ENCODE data around the gene MYF6. TPM values are rescaled to one million over a fixed set of nuclear protein-coding genes. Genes with fewer than 3 reads are reported as not detected.

Gene MYF6
- total and polyA plus RNA-seq, 9 of the 15 experiments (the other 6 are each of a cell fraction or from before 2014, with no cell fraction given) = not detected

DNA sequence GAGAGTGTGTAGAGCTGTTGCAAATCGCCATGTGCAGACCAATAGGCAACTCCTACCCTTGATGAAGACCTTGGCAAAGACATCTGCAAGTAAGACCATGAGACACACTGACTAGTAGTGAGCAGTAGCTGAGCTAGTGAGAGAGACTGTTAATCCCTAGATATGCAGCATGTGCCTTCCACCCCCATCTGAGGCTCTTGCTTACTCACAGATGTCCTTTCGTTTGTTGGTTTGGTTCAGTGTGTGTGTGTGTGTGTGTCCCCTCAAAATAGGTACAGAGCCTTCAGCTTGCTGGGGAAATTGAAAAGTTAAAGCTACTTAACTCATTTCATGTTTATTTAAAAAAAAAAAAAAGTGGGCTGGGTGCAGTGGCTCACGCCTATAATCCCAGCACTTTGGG lies 46.8 kb downstream of the MYF6 start:
- in situ Hi-C loops (cut with MboI) = no loop called here

More for the DNA sequence above, 46.8 kb downstream of the MYF6 start:
- Histone ChIP-seq H3K4me3 (no peak overlapping the region), H3K9me1 (ENCODE audit: control insufficient read depth, insufficient read depth, low read length) (no peaks in the 10 kb centered on the region), H3K27me3 (ENCODE audit: control insufficient read depth in 2 of 2, insufficient read depth in 2 of 2, low read length in 2 of 2) (no peaks in the 10 kb centered on the region), H3K27ac (ENCODE audit: extremely low read depth, low read depth, low read length) (no peak overlapping the region), H3K79me2 (ENCODE audit: control insufficient read depth, insufficient read depth, low read length) (no peaks in the 10 kb centered on the region), H3K4me2 (ENCODE audit: insufficient read depth, low read length) (no peak overlapping the region), H3K36me3 (ENCODE audit: control insufficient read depth, insufficient read depth, low read length) (no peaks in the 10 kb centered on the region), H3K9ac (ENCODE audit: insufficient read depth in 1 of 2, low read depth in 2 of 2, low read length in 2 of 2) (no peak overlapping the region), H3K9me3 (replicated peaks; ENCODE audit: control insufficient read depth, insufficient read depth, low read depth, low read length) (no peaks in the 10 kb centered on the region; the same call in 1 of the 2 replicates), H4K20me1 (replicated peaks; ENCODE audit: control insufficient read depth, insufficient read depth, low read length) (no peaks in the 10 kb centered on the region), H2AFZ (ENCODE audit: low read depth, low read length) (no peak overlapping the region), H3K4me1 (replicated peaks in 1 of 2; ENCODE audit: control insufficient read depth in 2 of 2, insufficient read depth in 2 of 2, low read length in 2 of 2) (no peaks in the 10 kb centered on the region)
- FAIRE-seq (no peak), DNase-seq (ENCODE audit: extremely low read depth in 1 of 4, low spot score in 3 of 4) (no peak), ATAC-seq (no peak)
- intact Hi-C loops (cut with micrococcal nuclease) = no loop called here
- TF ChIP-seq, protein P1, sequence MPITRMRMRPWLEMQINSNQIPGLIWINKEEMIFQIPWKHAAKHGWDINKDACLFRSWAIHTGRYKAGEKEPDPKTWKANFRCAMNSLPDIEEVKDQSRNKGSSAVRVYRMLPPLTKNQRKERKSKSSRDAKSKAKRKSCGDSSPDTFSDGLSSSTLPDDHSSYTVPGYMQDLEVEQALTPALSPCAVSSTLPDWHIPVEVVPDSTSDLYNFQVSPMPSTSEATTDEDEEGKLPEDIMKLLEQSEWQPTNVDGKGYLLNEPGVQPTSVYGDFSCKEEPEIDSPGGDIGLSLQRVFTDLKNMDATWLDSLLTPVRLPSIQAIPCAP (CRISPR knock-in tag; IDR thresholded peaks at IDR 0.05; ENCODE audit: borderline replicate concordance) = no peak
- TF ChIP-seq, protein P2, sequence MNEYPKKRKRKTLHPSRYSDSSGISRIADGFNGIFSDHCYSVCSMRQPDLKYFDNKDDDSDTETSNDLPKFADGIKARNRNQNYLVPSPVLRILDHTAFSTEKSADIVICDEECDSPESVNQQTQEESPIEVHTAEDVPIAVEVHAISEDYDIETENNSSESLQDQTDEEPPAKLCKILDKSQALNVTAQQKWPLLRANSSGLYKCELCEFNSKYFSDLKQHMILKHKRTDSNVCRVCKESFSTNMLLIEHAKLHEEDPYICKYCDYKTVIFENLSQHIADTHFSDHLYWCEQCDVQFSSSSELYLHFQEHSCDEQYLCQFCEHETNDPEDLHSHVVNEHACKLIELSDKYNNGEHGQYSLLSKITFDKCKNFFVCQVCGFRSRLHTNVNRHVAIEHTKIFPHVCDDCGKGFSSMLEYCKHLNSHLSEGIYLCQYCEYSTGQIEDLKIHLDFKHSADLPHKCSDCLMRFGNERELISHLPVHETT (CRISPR knock-in tag; conservative IDR thresholded peaks at IDR 0.05 in 1 of 2, IDR thresholded peaks at IDR 0.05 in 1 of 2) = no peak
- no peak for TF ChIP-seq ZNF584 (CRISPR knock-in tag; IDR thresholded peaks at IDR 0.05; ENCODE audit: low read depth)
- TF ChIP-seq PHF8 (IDR thresholded peaks at IDR 0.05; ENCODE audit: borderline replicate concordance, low read length) = no peak
- TF ChIP-seq TAF1 (IDR thresholded peaks at IDR 0.05; ENCODE audit: control insufficient read depth, extremely low read depth, insufficient read depth, low read length, severe bottlenecking) = no peak
- TF ChIP-seq RFX7 (CRISPR knock-in tag; IDR thresholded peaks at IDR 0.05) = no peak
- TF ChIP-seq ZNF431 (CRISPR knock-in tag; IDR thresholded peaks at IDR 0.05) = no peak
- no peak for TF ChIP-seq BMI1 (IDR thresholded peaks at IDR 0.05; ENCODE audit: low read length)
- TF ChIP-seq, protein P3, sequence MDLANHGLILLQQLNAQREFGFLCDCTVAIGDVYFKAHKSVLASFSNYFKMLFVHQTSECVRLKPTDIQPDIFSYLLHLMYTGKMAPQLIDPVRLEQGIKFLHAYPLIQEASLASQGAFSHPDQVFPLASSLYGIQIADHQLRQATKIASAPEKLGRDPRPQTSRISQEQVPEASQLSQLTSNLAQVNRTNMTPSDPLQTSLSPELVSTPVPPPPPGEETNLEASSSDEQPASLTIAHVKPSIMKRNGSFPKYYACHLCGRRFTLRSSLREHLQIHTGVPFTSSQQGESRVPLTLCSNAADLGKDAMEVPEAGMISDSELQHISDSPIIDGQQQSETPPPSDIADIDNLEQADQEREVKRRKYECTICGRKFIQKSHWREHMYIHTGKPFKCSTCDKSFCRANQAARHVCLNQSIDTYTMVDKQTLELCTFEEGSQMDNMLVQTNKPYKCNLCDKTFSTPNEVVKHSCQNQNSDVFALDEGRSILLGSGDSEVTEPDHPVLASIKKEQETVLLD (IDR thresholded peaks at IDR 0.05) = no peak
- TF ChIP-seq MTA2 (IDR thresholded peaks at IDR 0.05; ENCODE audit: low read depth) = no peak
- no peak for TF ChIP-seq TFAM (CRISPR knock-in tag; conservative IDR thresholded peaks at IDR 0.05)
- TF ChIP-seq ETS2 (tag; IDR thresholded peaks at IDR 0.05; ENCODE audit: borderline replicate concordance, poor library complexity, severe bottlenecking) = no peak
- ChIA-PET POLR2A (no interaction called here), CTCF (ENCODE audit: low intra/inter-chr PET ratio) (no interaction called here)
- 0% methylated on average over 3 of the region's 3 CpGs for WGBS (ENCODE audit: insufficient coverage, low coverage, missing lambda C conversion rate)
- BruUV-seq (replicated peaks) = no TSS peak
